CD4-positive, CD25-positive, alpha-beta regulatory T cell (primary cell): ENCODE data around the gene ADAT2. TPM values are rescaled to one million over a fixed set of nuclear protein-coding genes. Genes with fewer than 3 reads are reported as not detected.
"Not testable (repeated sequence)": the region's sequence is repeated elsewhere in the genome, so short reads cannot be mapped to it uniquely, and the experiment has no call there.

Experiments used
- ATAC-seq, 2 donors: fragments of 150-1000 bp; cut with Tn5 transposase; one replicate each; pipeline ENCODE4 v1.10.0; 2021; ENCODE audit warnings: low read depth in 2 of 2, moderate number of reproducible peaks in 2 of 2, moderate library complexity in 1 of 2
- DNase-seq, 3 donors: peaks; one replicate each; pipeline versions ENCODE4 v3.0.0 to v3.0.0-alpha.2; 2012 to 2022; ENCODE audit warnings: mixed read lengths in 1 of 3
- H3K27ac ChIP-seq: one replicate; pipeline ENCODE4 v1.7.0; 2013; ENCODE audit warnings: mild to moderate bottlenecking, low read length; ENCODE audit not compliant: insufficient read depth, poor library complexity, severe bottlenecking
- H3K27me3 ChIP-seq: one replicate; pipeline ENCODE4 v1.7.0; 2013; ENCODE audit warnings: low read length; ENCODE audit not compliant: control insufficient read depth, insufficient read depth
- H3K36me3 ChIP-seq: one replicate; pipeline ENCODE4 v1.7.0; 2013; ENCODE audit warnings: mild to moderate bottlenecking, low read length, moderate library complexity; ENCODE audit not compliant: control insufficient read depth, insufficient read depth
- H3K4me1 ChIP-seq: 2 replicates; pipeline ENCODE4 v1.7.0; 2013; ENCODE audit warnings: mild to moderate bottlenecking, low read length; ENCODE audit not compliant: insufficient read depth, control insufficient read depth, poor library complexity, severe bottlenecking
- H3K4me3 ChIP-seq: one replicate; pipeline ENCODE4 v1.7.0; 2013; ENCODE audit warnings: low read depth, mild to moderate bottlenecking, low read length, moderate library complexity
- H3K9me3 ChIP-seq, 2 experiments: 1 replicate in 1 of 2; 2 replicates in 1 of 2; pipeline ENCODE4 v1.7.0; 2013; ENCODE audit warnings: low read length in 2 of 2, mild to moderate bottlenecking in 1 of 2, moderate library complexity in 1 of 2; ENCODE audit not compliant: control insufficient read depth in 2 of 2
- H3K27ac Mint-ChIP-seq, 3 donors: one replicate each; pipeline ENCODE4 v1.8.0; 2020 to 2022; ENCODE audit warnings: mild to moderate bottlenecking in 3 of 3, mixed read lengths in 3 of 3, moderate library complexity in 2 of 3
- H3K27me3 Mint-ChIP-seq: one replicate; pipeline ENCODE4 v1.8.0; 2022; ENCODE audit warnings: mild to moderate bottlenecking, mixed read lengths
- H3K36me3 Mint-ChIP-seq: one replicate; pipeline ENCODE4 v1.8.0; 2020; ENCODE audit warnings: mixed read lengths
- H3K4me1 Mint-ChIP-seq, 4 donors: one replicate each; pipeline ENCODE4 v1.8.0; 2020 to 2022; ENCODE audit warnings: mixed read lengths in 4 of 4, mild to moderate bottlenecking in 1 of 4
- H3K4me3 Mint-ChIP-seq, 4 donors: one replicate each; pipeline ENCODE4 v1.8.0; 2020 to 2022; ENCODE audit warnings: mild to moderate bottlenecking in 4 of 4, mixed read lengths in 4 of 4, moderate library complexity in 3 of 4
- H3K9me3 Mint-ChIP-seq, 7 donors: one replicate each; pipeline ENCODE4 v1.8.0; 2020 to 2022; ENCODE audit warnings: mixed read lengths in 7 of 7, mild to moderate bottlenecking in 3 of 7, moderate library complexity in 2 of 7
- polyA plus RNA-seq, 4 donors: library from polyadenylated mRNA; unstranded; fragments of 300-500 nt; fragmentation: Illumina TruSeq; gene quantifications; one replicate each; pipeline ENCODE4 v1.2.3, GENCODE V29; 2021
- total RNA-seq: library from RNA; stranded (reverse); gene quantifications from one replicate; pipeline ENCODE4 v1.2.3, GENCODE V29; 2022

The ADAT2 gene
- total and polyA plus RNA-seq, 5 donors from 2014 or later, result 1.1 to 31.1 (median 1.7) TPM

DNA sequence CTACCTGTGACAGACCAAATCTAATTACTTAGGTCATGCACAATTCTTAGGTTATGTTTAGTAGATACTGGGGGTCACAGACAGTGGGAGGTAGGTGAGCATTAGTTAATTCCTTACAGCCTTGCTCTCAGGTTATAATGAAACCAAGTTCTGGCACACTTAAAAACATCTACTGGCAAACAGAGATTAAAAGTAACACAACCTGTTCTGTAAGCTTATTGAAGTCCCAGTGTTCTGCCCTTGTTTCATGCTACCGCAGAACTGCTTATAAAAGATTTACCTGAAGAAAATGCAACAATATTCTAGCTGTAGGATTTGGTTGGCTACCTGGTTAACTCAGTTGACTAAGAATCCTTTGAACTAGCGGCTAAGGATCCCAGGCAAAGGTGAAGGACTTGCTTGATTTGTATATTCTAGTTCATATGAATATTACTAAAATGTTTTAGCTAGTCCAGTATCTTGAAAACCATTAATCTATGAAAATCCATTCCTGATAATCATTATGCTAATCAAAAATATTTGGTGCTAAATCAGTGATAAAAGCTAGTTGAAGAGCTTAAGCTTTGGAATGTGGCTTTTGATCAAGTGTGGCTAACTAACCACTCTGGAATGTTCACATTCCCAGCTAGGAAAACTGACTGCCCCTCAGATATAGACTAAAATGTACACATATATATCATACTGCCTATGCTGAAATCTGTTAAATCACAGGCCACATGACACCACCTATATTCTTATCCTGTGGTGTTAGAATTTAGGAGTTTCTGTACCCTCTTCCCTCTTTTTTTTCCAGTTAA lies 7.3 kb upstream of the ADAT2 start:
- DNase-seq, result no peak

GRCh38 chr6:143451531-143451930 lies 1.0 kb upstream of the ADAT2 start:
- Histone ChIP-seq H3K9me3 (no peaks in the 10 kb centered on the region), H3K27me3 (no peaks in the 10 kb centered on the region), H3K4me3 (peak overlapping the region; percentile 95), H3K27ac (peak overlapping the region; percentile 79), H3K4me1 (peaks cover 35% of the 10 kb centered on the region), H3K36me3 (no peaks in the 10 kb centered on the region)
- H3K4me1 Mint-ChIP-seq, result peaks cover 39 to 67% (median 51%) of the 10 kb centered on the region in 4 donors
- DNase-seq, result no peak
- ATAC-seq, result no peak
- H3K36me3 Mint-ChIP-seq, result peaks cover 7% of the 10 kb centered on the region
- H3K27ac Mint-ChIP-seq, result peak overlapping the region; percentile 97 to 99 (median 98)
- H3K4me3 Mint-ChIP-seq, result peak overlapping the region; percentile 94 to 99 (median 99)
- H3K9me3 Mint-ChIP-seq, result no peaks in the 10 kb centered on the region
- H3K27me3 Mint-ChIP-seq, result no peaks in the 10 kb centered on the region

More for the DNA sequence above, 7.3 kb upstream of the ADAT2 start:
- Histone ChIP-seq H3K27me3 (no peaks in the 10 kb centered on the region), H3K27ac (no peak overlapping the region), H3K36me3 (peaks cover 25% of the 10 kb centered on the region), H3K9me3 (no peaks in the 10 kb centered on the region), H3K4me1 (peaks cover 6% of the 10 kb centered on the region), H3K4me3 (no peak overlapping the region)
- Mint-ChIP-seq H3K27ac (no peak overlapping the region), H3K36me3 (peaks cover 22% of the 10 kb centered on the region), H3K27me3 (no peaks in the 10 kb centered on the region), H3K4me1 (peaks cover 26 to 51% (median 37%) of the 10 kb centered on the region in 4 donors), H3K4me3 (no peak overlapping the region), H3K9me3 (no peaks in the 10 kb centered on the region)
- ATAC-seq, result no peak

GRCh38 chr6:143449714-143450452 lies 612 bp downstream of the ADAT2 start:
- peaks cover 29 to 60% (median 49%) of the 10 kb centered on the region in 4 donors for H3K4me1 Mint-ChIP-seq
- H3K4me1 ChIP-seq, result peaks cover 35% of the 10 kb centered on the region
- no peaks in the 10 kb centered on the region for H3K9me3 ChIP-seq
- H3K4me3 ChIP-seq, result peak overlapping the region; percentile 98
- DNase-seq, result peak; percentile 31 to 70 (median 33)
- no peaks in the 10 kb centered on the region for H3K36me3 ChIP-seq
- H3K27me3 Mint-ChIP-seq, result no peaks in the 10 kb centered on the region
- no peaks in the 10 kb centered on the region for H3K27me3 ChIP-seq
- no peaks in the 10 kb centered on the region for H3K9me3 Mint-ChIP-seq
- peak overlapping the region; percentile 79 for H3K27ac ChIP-seq
- peaks cover 7% of the 10 kb centered on the region for H3K36me3 Mint-ChIP-seq
- peak in 1 of 2 donors; percentile 1 for ATAC-seq
- peak overlapping the region; percentile 97 to 99 (median 98) for H3K27ac Mint-ChIP-seq
- peak overlapping the region; percentile 94 to 99 (median 99) for H3K4me3 Mint-ChIP-seq

- Histone ChIP-seq H3K4me3 (peak overlapping the region; percentile 98), H3K27me3 (no peaks in the 10 kb centered on the region), H3K36me3 (no peaks in the 10 kb centered on the region), H3K9me3 (no peaks in the 10 kb centered on the region), H3K4me1 (peaks cover 35% of the 10 kb centered on the region), H3K27ac (peak overlapping the region; percentile 79)
- Mint-ChIP-seq H3K9me3 (no peaks in the 10 kb centered on the region), H3K4me3 (peak overlapping the region; percentile 94 to 99 (median 99)), H3K36me3 (peaks cover 9% of the 10 kb centered on the region), H3K4me1 (peaks cover 33 to 59% (median 48%) of the 10 kb centered on the region in 4 donors), H3K27ac (peak overlapping the region in 1 of 3 donors; percentile 97), H3K27me3 (no peaks in the 10 kb centered on the region)
- no peak for ATAC-seq
- DNase-seq, result no peak
Observed at GRCh38 chr6:143449082-143449713, 1.3 kb downstream of the ADAT2 start.

DNA sequence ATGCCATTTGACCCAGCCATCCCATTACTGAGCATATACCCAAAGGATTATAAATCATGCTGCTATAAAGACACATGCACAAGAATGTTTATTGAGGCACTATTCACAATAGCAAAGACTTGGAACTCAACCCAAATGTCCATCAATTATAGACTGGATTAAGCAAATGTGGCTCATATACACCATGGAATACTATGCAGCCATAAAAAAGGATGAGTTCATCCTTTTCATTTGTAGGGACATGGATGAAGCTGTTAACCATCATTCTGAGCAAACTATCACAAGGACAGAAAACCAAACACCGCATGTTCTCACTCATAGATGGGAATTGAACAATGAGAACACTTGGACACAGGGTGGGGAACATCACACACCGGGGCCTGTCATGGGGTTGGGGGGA lies 2.6 kb downstream of the ADAT2 start:
- H3K9me3 Mint-ChIP-seq, H3K9me3 ChIP-seq, H3K36me3 Mint-ChIP-seq, DNase-seq, H3K27ac ChIP-seq, H3K27me3 ChIP-seq, H3K4me3 ChIP-seq, ATAC-seq, H3K27me3 Mint-ChIP-seq, H3K36me3 ChIP-seq: not testable (repeated sequence)
- H3K4me3 Mint-ChIP-seq, result peak overlapping the region in 3 of 4 donors; percentile 8 to 46 (median 27)
- peaks cover 36 to 54% (median 44%) of the 10 kb centered on the region in 4 donors for H3K4me1 Mint-ChIP-seq
- H3K27ac Mint-ChIP-seq, result peak overlapping the region in 1 of 3 donors; percentile 74
- H3K4me1 ChIP-seq, result peaks cover 29% of the 10 kb centered on the region

- H3K36me3 ChIP-seq, result peaks cover 4% of the 10 kb centered on the region
- Mint-ChIP-seq H3K27ac (peak overlapping the region in 2 of 3 donors; percentile 44 to 58), H3K4me1 (peaks cover 38 to 46% (median 39%) of the 10 kb centered on the region in 4 donors), H3K4me3 (no peak overlapping the region), H3K9me3 (peaks cover 0 to 4% (median 0%) of the 10 kb centered on the region in 7 donors), H3K27me3 (no peaks in the 10 kb centered on the region), H3K36me3 (peaks cover 36% of the 10 kb centered on the region)
- H3K9me3 ChIP-seq, result no peaks in the 10 kb centered on the region
- no peak for ATAC-seq
- H3K4me1 ChIP-seq, result peaks cover 12% of the 10 kb centered on the region
- DNase-seq, result no peak
- no peak overlapping the region for H3K4me3 ChIP-seq
- H3K27me3 ChIP-seq, result no peaks in the 10 kb centered on the region
- H3K27ac ChIP-seq, result no peak overlapping the region
Observed at GRCh38 chr6:143443096-143443495, 7.4 kb downstream of the ADAT2 start.
